ENCODE results near the gene TMEM161A. TPM values are rescaled to one million over a fixed set of nuclear protein-coding genes. Genes with fewer than 3 reads are reported as not detected.

Gene TMEM161A
- total and polyA plus RNA-seq, 9 of the 15 experiments (the other 6 are each of a cell fraction or from before 2014, with no cell fraction given) = 0.63 to 92.3 (median 38.9) TPM

- TF ChIP-seq ETS1 (conservative IDR thresholded peaks at IDR 0.05; ENCODE audit: control insufficient read depth, low read depth, low read length) (no peak), MGA (IDR thresholded peaks at IDR 0.05) (no peak), KLF1 (tag; IDR thresholded peaks at IDR 0.05) (no peak), ZNF584 (CRISPR knock-in tag; IDR thresholded peaks at IDR 0.05; ENCODE audit: low read depth) (no peak), POU5F1 (IDR thresholded peaks at IDR 0.05; ENCODE audit: borderline replicate concordance, low read depth, low read length, partially characterized antibody) (no peak), ZNF175 (CRISPR knock-in tag; IDR thresholded peaks at IDR 0.05; ENCODE audit: low read depth) (no peak), PPARD (CRISPR knock-in tag; IDR thresholded peaks at IDR 0.05) (no peak), ZNF263 (CRISPR knock-in tag; IDR thresholded peaks at IDR 0.05; ENCODE audit: borderline replicate concordance) (no peak), TEAD2 (tag; IDR thresholded peaks at IDR 0.05) (no peak), CSDE1 (IDR thresholded peaks at IDR 0.05) (no peak), CEBPG (CRISPR knock-in tag; IDR thresholded peaks at IDR 0.05) (no peak), CEBPG (tag; conservative IDR thresholded peaks at IDR 0.05 in 1 of 2, IDR thresholded peaks at IDR 0.05 in 1 of 2) (no peak), POLR2AphosphoS2 (IDR thresholded peaks at IDR 0.05; ENCODE audit: low read length) (no peak; the same call in 1 of the 2 replicates), PHTF2 (CRISPR knock-in tag; IDR thresholded peaks at IDR 0.05) (no peak), NFYB (IDR thresholded peaks at IDR 0.05; ENCODE audit: extremely low read depth, insufficient read length) (peak; percentile 75)
Measured at GRCh38 chr19:19170053-19170872, 32.0 kb upstream of the TMEM161A start, which contains the start of gene MEF2B (continued).
